ENCODE data around the gene RPL18.
"Not testable (repeated sequence)": the region's sequence is repeated elsewhere in the genome, so short reads cannot be mapped to it uniquely, and the experiment has no call there.

Gene RPL18

GRCh38 chr19:48618916-48619691 is at the start of gene RPL18, which contains the start of gene SPHK2:
Gene RPL18, minus strand, starts transcription at chr19:48619178. Its CDS starts 35 bp downstream, at chr19:48619143.
Gene SPHK2, plus strand, starts transcription at chr19:48619506. Its CDS starts 1,009 bp downstream, at chr19:48620515.
- DNase-seq (ENCODE audit: low spot score): peak; percentile 100

GRCh38 chr19:48668761-48669160 is 49.8 kb upstream of the RPL18 start:
- DNase-seq (ENCODE audit: low spot score): no peak

GRCh38 chr19:48668332-48668731 is 49.4 kb upstream of the RPL18 start:
- DNase-seq (ENCODE audit: low spot score): peak; percentile 72

GRCh38 chr19:48665786-48666185 is 46.8 kb upstream of the RPL18 start:
- DNase-seq (ENCODE audit: low spot score): no peak

GRCh38 chr19:48664476-48664875 is 45.5 kb upstream of the RPL18 start:
- DNase-seq (ENCODE audit: low spot score): no peak

GRCh38 chr19:48663667-48664066 is 44.7 kb upstream of the RPL18 start:
- no peak for DNase-seq (ENCODE audit: low spot score)

GRCh38 chr19:48661711-48662090 is 42.7 kb upstream of the RPL18 start:
- no peak for DNase-seq (ENCODE audit: low spot score)

- DNase-seq (ENCODE audit: low spot score): peak; percentile 97
Observed at GRCh38 chr19:48660852-48661710, 42.1 kb upstream of the RPL18 start.

- peak; percentile 65 for DNase-seq (ENCODE audit: low spot score)
Observed at GRCh38 chr19:48659768-48660167, 40.8 kb upstream of the RPL18 start.

GRCh38 chr19:48658483-48658882 is 39.5 kb upstream of the RPL18 start:
- DNase-seq (ENCODE audit: low spot score): no peak

GRCh38 chr19:48657828-48658227 is 38.9 kb upstream of the RPL18 start:
- DNase-seq (ENCODE audit: low spot score): not testable (repeated sequence)

- peak; percentile 36 for DNase-seq (ENCODE audit: low spot score)
Observed at GRCh38 chr19:48656840-48657474, 38.0 kb upstream of the RPL18 start.

GRCh38 chr19:48654299-48655059 is 35.5 kb upstream of the RPL18 start:
- DNase-seq (ENCODE audit: low spot score): no peak

GRCh38 chr19:48651683-48652048 is 32.7 kb upstream of the RPL18 start:
- no peak for DNase-seq (ENCODE audit: low spot score)

GRCh38 chr19:48650974-48651682 is 32.1 kb upstream of the RPL18 start:
- DNase-seq (ENCODE audit: low spot score): no peak

GRCh38 chr19:48648134-48648533 is 29.2 kb upstream of the RPL18 start:
- peak; percentile 86 for DNase-seq (ENCODE audit: low spot score)

- DNase-seq (ENCODE audit: low spot score): no peak
Observed at GRCh38 chr19:48646722-48647216, 27.8 kb upstream of the RPL18 start.

GRCh38 chr19:48646001-48646721 is 27.2 kb upstream of the RPL18 start, which contains the start of gene CA11:
Gene CA11, minus strand, starts transcription at chr19:48646187. Its CDS starts 555 bp downstream, at chr19:48645632.
- DNase-seq (ENCODE audit: low spot score): peak; percentile 96

- no peak for DNase-seq (ENCODE audit: low spot score)
Observed at GRCh38 chr19:48645620-48646000, 26.6 kb upstream of the RPL18 start.
